A549 (cell line): ENCODE data around the gene TOP3A. TPM values are rescaled to one million over a fixed set of nuclear protein-coding genes. Genes with fewer than 3 reads are reported as not detected.
A peak's percentile ranks its signal among the peaks of the same experiment; 100 is the strongest.

ENCODE experiments used
- ATAC-seq, 2 experiments: fragments of 200-7000 bp in 1 of 2; fragments of >200 bp in 1 of 2; cut with Nextera tagmentation in 1 of 2; cut with Tn5 transposase in 1 of 2; 3 replicates each; pipeline versions ENCODE4 v1.8.0 to v1.9.1; 2018 to 2020; ENCODE audit warnings: mild to moderate bottlenecking in 1 of 2, moderate library complexity in 1 of 2
- CTCF ChIA-PET: fragments of 300-600 bp; sonication (Branson Sonifier 250); formaldehyde crosslinking; extraction: SDS; loops from one replicate; lab custom pipeline; 2021; ENCODE audit warnings: antibody characterized with exemption, inconsistent platforms; lab: Yijun Ruan, JAX
- POLR2A ChIA-PET: fragments of 350-600 bp; formaldehyde crosslinking; extraction: SDS; loops from one replicate; lab custom pipeline; 2021; ENCODE audit warnings: antibody characterized with exemption, inconsistent platforms; lab: Yijun Ruan, JAX
- DNase-seq, 2 experiments: peaks; one replicate each; pipeline versions ENCODE4 v3.0.0 to v3.0.0-alpha.2; 2011 to 2016; ENCODE audit warnings: low read depth in 1 of 2, low spot score in 1 of 2
- FAIRE-seq: peaks from 2 replicates; lab custom pipeline; 2011; peaks lifted over from hg19 to GRCh38; lab: Jason Lieb, UNC
- H3K27ac ChIP-seq, 2 experiments: fragments of >200 bp; sonication (Bioruptor Twin); formaldehyde crosslinking; 3 replicates each; pipeline ENCODE4 v1.5.1; 2016 to 2017
- H3K4me1 ChIP-seq: fragments of >200 bp; sonication (Bioruptor Twin); formaldehyde crosslinking; 3 replicates; pipeline ENCODE4 v1.6.1; 2016
- H3K4me2 ChIP-seq: fragments of >200 bp; sonication (Bioruptor Twin); formaldehyde crosslinking; 3 replicates; pipeline ENCODE4 v1.6.1; 2016
- H3K4me3 ChIP-seq: fragments of >200 bp; sonication (Bioruptor Twin); formaldehyde crosslinking; 3 replicates; pipeline ENCODE4 v1.5.1; 2016
- H3K9me3 ChIP-seq: fragments of >200 bp; sonication (Bioruptor Twin); formaldehyde crosslinking; 3 replicates; pipeline ENCODE4 v1.6.1; 2016
- BHLHE40 ChIP-seq: IDR thresholded peaks from 2 replicates; pipeline ENCODE4 v1.6.1; 2012; ENCODE audit warnings: low read depth, low read length, inconsistent platforms
- CEBPB ChIP-seq, 2 experiments: fragments of >200 bp in 1 of 2; sonication (Bioruptor Twin) in 1 of 2; formaldehyde crosslinking in 1 of 2; IDR thresholded peaks; 2 replicates each; pipeline ENCODE4 v1.6.1; 2012 to 2016
- CHD4 ChIP-seq: fragments of 200-600 bp; sonication (generic); IDR thresholded peaks from 2 replicates; pipeline ENCODE4 v1.6.1; 2016; ENCODE audit warnings: antibody characterized with exemption, mild to moderate bottlenecking, borderline replicate concordance
- EHF ChIP-seq: fragments of 250-450 bp; sonication (Bioruptor Pico); IDR thresholded peaks from 2 replicates; pipeline ENCODE4 v1.5.0; 2020; ENCODE audit warnings: mild to moderate bottlenecking
- EHMT2 ChIP-seq: fragments of 200-600 bp; sonication (generic); IDR thresholded peaks from 2 replicates; pipeline ENCODE4 v1.6.1; 2016; ENCODE audit warnings: antibody characterized with exemption, low read depth, mild to moderate bottlenecking, moderate library complexity
- ELK1 ChIP-seq: fragments of 150-350 bp; IDR thresholded peaks from 2 replicates; pipeline ENCODE4 v1.6.1; 2014; ENCODE audit warnings: low read depth, mild to moderate bottlenecking, low read length
- EP300 ChIP-seq, 2 experiments: fragments of >200 bp; sonication (Bioruptor Twin); formaldehyde crosslinking; IDR thresholded peaks; 2 replicates in 1 of 2; 3 replicates in 1 of 2; pipeline ENCODE4 v1.6.1; 2016 to 2017
- FOXS1 ChIP-seq: fragments of 250-450 bp; sonication (Bioruptor Pico); IDR thresholded peaks from 2 replicates; pipeline ENCODE4 v1.5.0; 2020; ENCODE audit warnings: mild to moderate bottlenecking, moderate library complexity
- GATA3 ChIP-seq: IDR thresholded peaks from 2 replicates; pipeline ENCODE4 v1.6.1; 2012; ENCODE audit warnings: borderline replicate concordance
- HEYL ChIP-seq: fragments of 250-450 bp; sonication (Bioruptor Pico); IDR thresholded peaks from 2 replicates; pipeline ENCODE4 v1.8.0; 2021; ENCODE audit warnings: mild to moderate bottlenecking, moderate library complexity
- HOXA7 ChIP-seq: fragments of 250-450 bp; sonication (Bioruptor Pico); IDR thresholded peaks from 2 replicates; pipeline ENCODE4 v1.5.0; 2020; ENCODE audit warnings: mild to moderate bottlenecking, moderate library complexity
- HOXB5 ChIP-seq: fragments of 250-450 bp; sonication (Bioruptor Pico); IDR thresholded peaks from 2 replicates; pipeline ENCODE4 v1.5.0; 2020; ENCODE audit warnings: mild to moderate bottlenecking, moderate library complexity
- JUNB ChIP-seq: fragments of >200 bp; sonication (Bioruptor Twin); formaldehyde crosslinking; IDR thresholded peaks from 2 replicates; pipeline ENCODE4 v1.6.1; 2016
- KDM1A ChIP-seq: fragments of 200-600 bp; sonication (generic); IDR thresholded peaks from 2 replicates; pipeline ENCODE4 v1.6.1; 2016; ENCODE audit warnings: low read depth, mild to moderate bottlenecking
- KDM5A ChIP-seq: fragments of 200-600 bp; sonication (generic); IDR thresholded peaks from 2 replicates; pipeline ENCODE4 v1.6.1; 2016; ENCODE audit warnings: antibody characterized with exemption, mild to moderate bottlenecking
- MAFK ChIP-seq: fragments of 450-650 bp; IDR thresholded peaks from 2 replicates; pipeline ENCODE4 v1.6.1; 2014; ENCODE audit not compliant: partially characterized antibody
- MAX ChIP-seq: IDR thresholded peaks from 2 replicates; pipeline ENCODE4 v1.6.1; 2012
- MAZ ChIP-seq: fragments of 150-350 bp; IDR thresholded peaks from 2 replicates; pipeline ENCODE4 v1.6.1; 2014; ENCODE audit warnings: antibody characterized with exemption, low read depth, low read length, borderline replicate concordance
- MYC ChIP-seq: IDR thresholded peaks from 2 replicates; pipeline ENCODE4 v1.6.1; 2012; ENCODE audit warnings: mild to moderate bottlenecking, inconsistent platforms, low read length, improper control_type of control experiment, borderline replicate concordance
- NFE2L2 ChIP-seq: fragments of 150-350 bp; conservative IDR thresholded peaks from 2 replicates; pipeline ENCODE4 v1.6.1; 2014; ENCODE audit warnings: low read length
- NR3C1 ChIP-seq: fragments of >200 bp; sonication (Bioruptor Twin); formaldehyde crosslinking; IDR thresholded peaks from 3 replicates; pipeline ENCODE4 v1.6.1; 2017
- PBX3 ChIP-seq: IDR thresholded peaks from 2 replicates; pipeline ENCODE4 v1.6.1; 2012
- POLR2A ChIP-seq: IDR thresholded peaks from 2 replicates; pipeline ENCODE4 v1.6.1; 2012; ENCODE audit warnings: mild to moderate bottlenecking, low read length
- POLR2AphosphoS2 ChIP-seq: conservative IDR thresholded peaks from 2 replicates; pipeline ENCODE4 v1.6.1; 2012; ENCODE audit warnings: low read length, improper control_type of control experiment, inconsistent platforms
- RAD21 ChIP-seq, 2 experiments: fragments of >200 bp in 1 of 2; sonication (Bioruptor Twin) in 1 of 2; formaldehyde crosslinking in 1 of 2; IDR thresholded peaks in 1 of 2; conservative IDR thresholded peaks in 1 of 2; 2 replicates in 1 of 2; 3 replicates in 1 of 2; pipeline ENCODE4 v1.6.1; 2012 to 2018; ENCODE audit warnings: inconsistent platforms in 1 of 2
- RCOR1 ChIP-seq: fragments of 150-350 bp; IDR thresholded peaks from 2 replicates; pipeline ENCODE4 v1.6.1; 2014; ENCODE audit warnings: antibody characterized with exemption, low read length, low read depth
- RNF2 ChIP-seq: fragments of 200-600 bp; sonication (generic); IDR thresholded peaks from 2 replicates; pipeline ENCODE4 v1.6.1; 2016; ENCODE audit warnings: low read depth, mild to moderate bottlenecking, antibody characterized with exemption, moderate library complexity, borderline replicate concordance
- TFCP2L1 ChIP-seq: fragments of 250-450 bp; sonication (Bioruptor Pico); IDR thresholded peaks from 2 replicates; pipeline ENCODE4 v1.5.0; 2021; ENCODE audit warnings: mild to moderate bottlenecking
- TP53 ChIP-seq: fragments of 250-450 bp; sonication (Bioruptor Pico); IDR thresholded peaks from 2 replicates; pipeline ENCODE4 v1.5.0; 2021; ENCODE audit warnings: mild to moderate bottlenecking, moderate library complexity
- ZC3H11A ChIP-seq: fragments of 450-650 bp; IDR thresholded peaks from 2 replicates; pipeline ENCODE4 v1.6.1; 2014; ENCODE audit warnings: antibody characterized with exemption, mild to moderate bottlenecking
- ZNF302 ChIP-seq: fragments of 250-450 bp; sonication (Bioruptor Pico); IDR thresholded peaks from 2 replicates; pipeline ENCODE4 v1.9.0; 2021; ENCODE audit warnings: inconsistent platforms, mild to moderate bottlenecking, moderate library complexity
- ZSCAN20 ChIP-seq: fragments of 250-450 bp; sonication (Bioruptor Pico); IDR thresholded peaks from 2 replicates; pipeline ENCODE4 v1.8.0; 2022; ENCODE audit warnings: mild to moderate bottlenecking, moderate library complexity
- WGBS: methylation state at CpG from one replicate; pipeline ENCODE4 v1.1.6; 2017; ENCODE audit errors: missing lambda C conversion rate; 5-methylcytosine and 5-hydroxymethylcytosine counted together
- polyA plus RNA-seq, 4 experiments: library from polyadenylated mRNA; depleted of rRNA in 3 of 4; stranded (reverse); fragments of >200 nt; fragmentation: RNase III in 1 of 4; extraction: RNeasy Plus Mini Kit Qiagen cat#74134 plus additional on column Dnase treatment in 1 of 4; gene quantifications; 2 replicates in 3 of 4; 3 replicates in 1 of 4; pipeline ENCODE4 v1.2.3, GENCODE V29; 2011 to 2017
- TF ChIP-seq, protein P1 (sequence below): fragments of 450-650 bp; IDR thresholded peaks from 2 replicates; pipeline ENCODE4 v1.6.1; 2014; ENCODE audit warnings: antibody characterized with exemption
- TF ChIP-seq, protein P2 (sequence below): fragments of >200 bp; sonication (Bioruptor Twin); formaldehyde crosslinking; IDR thresholded peaks from 2 replicates; pipeline ENCODE4 v1.6.1; 2016

TOP3A gene
- polyA plus RNA-seq, 2 of the 4 experiments (the other 2 are of a cell fraction), result 29.0 to 29.3 TPM

DNA sequence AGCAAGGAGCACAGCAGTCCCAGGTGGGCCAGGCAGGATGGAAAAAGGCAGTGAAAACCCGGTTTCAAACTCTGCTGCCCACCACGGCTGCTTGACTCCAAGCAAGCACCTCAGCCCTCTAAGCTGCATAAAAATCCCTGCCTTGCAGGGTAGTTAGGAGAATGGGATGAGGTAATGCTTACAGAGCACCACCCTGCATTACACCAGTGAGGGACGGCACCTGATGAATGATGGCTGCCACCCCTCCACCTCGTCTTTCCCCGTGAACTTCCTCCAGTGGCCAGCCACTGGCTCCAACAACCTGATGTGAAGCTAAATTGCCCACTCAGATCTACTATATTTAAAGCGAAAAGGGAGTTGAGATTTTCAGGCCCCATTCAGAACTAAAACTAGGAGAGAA is 33.0 kb downstream of the TOP3A start:
- no peaks in the 10 kb centered on the region for H3K9me3 ChIP-seq
- ATAC-seq (no peak), DNase-seq (no peak), FAIRE-seq (peak; percentile 65)
- no peak for TF ChIP-seq NFE2L2
- TF ChIP-seq RCOR1, result no peak
- no peak for TF ChIP-seq GATA3
- no peak for TF ChIP-seq MYC
- TF ChIP-seq, protein P1, sequence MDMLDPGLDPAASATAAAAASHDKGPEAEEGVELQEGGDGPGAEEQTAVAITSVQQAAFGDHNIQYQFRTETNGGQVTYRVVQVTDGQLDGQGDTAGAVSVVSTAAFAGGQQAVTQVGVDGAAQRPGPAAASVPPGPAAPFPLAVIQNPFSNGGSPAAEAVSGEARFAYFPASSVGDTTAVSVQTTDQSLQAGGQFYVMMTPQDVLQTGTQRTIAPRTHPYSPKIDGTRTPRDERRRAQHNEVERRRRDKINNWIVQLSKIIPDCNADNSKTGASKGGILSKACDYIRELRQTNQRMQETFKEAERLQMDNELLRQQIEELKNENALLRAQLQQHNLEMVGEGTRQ, result no peak
- TF ChIP-seq JUNB, result no peak
- no peak for TF ChIP-seq KDM1A
- TF ChIP-seq RAD21 (conservative IDR thresholded peaks at IDR 0.05 in 1 of 2, IDR thresholded peaks at IDR 0.05 in 1 of 2), result no peak
- TF ChIP-seq EHMT2, result no peak
- no peak for TF ChIP-seq CHD4
- TF ChIP-seq MAX, result no peak
- no peak for TF ChIP-seq HOXB5 (CRISPR knock-in tag)
- peaks cover 3% of the 10 kb centered on the region; the same call in 1 of the 3 replicates for H3K4me1 ChIP-seq
- H3K4me3 ChIP-seq, result no peak overlapping the region
- H3K4me2 ChIP-seq, result no peak overlapping the region
- POLR2A ChIA-PET, result no interaction called here
- WGBS, result 91% methylated on average over 6 of the region's 6 CpGs
- CTCF ChIA-PET, result interaction anchor here (1.1 to 4.3 kb wide), 3 partner anchors 11 to 33 kb away, joined by 3 to 16 read pairs (median 5); no protein-coding TSS in a partner anchor
- no peak overlapping the region for H3K27ac ChIP-seq

DNA sequence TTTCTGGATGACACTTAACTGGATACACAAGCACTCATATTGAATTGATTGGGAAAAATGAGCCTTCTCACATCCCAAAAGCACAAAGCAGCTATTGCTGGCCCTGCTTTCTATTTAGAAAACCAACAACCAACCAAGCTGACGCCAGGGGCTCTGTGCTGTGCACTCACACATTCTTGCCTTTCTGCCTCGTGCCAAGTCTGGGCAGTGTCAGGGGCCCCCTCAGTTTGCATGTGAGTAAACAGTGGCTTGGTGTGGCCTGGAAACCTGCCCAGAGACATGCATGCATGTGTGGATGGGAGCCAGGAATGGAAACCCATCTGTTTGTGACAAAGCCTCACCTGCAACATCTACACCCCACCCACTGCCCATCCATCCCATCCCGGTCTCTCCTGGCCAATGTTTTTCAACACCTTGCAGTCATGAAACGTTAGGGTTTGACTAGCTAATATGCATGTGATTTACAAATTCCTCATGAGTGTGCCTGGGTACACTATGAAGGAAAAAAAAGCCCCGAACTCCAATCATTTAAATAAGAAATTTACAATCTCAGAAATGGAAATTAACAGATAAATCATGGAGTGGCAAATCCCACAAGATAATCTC is 33.9 kb downstream of the TOP3A start:
- ATAC-seq (no peak), FAIRE-seq (no peak), DNase-seq (no peak)
- WGBS, result 71% methylated on average over 5 of the region's 5 CpGs
- ChIA-PET POLR2A (no interaction called here), CTCF (interaction anchor here (1.3 to 4.3 kb wide), 2 partner anchors 16 to 32 kb away, joined by 3 to 16 read pairs; no protein-coding TSS in a partner anchor)
- TF ChIP-seq POLR2AphosphoS2 (no peak), BHLHE40 (no peak), ELK1 (no peak), GATA3 (no peak), MAFK (no peak), TP53 (CRISPR knock-in tag) (no peak)
- no peak overlapping the region for H3K27ac ChIP-seq
- no peak overlapping the region for H3K4me2 ChIP-seq
- no peaks in the 10 kb centered on the region for H3K9me3 ChIP-seq
- H3K4me3 ChIP-seq, result no peak overlapping the region
- peaks cover 3% of the 10 kb centered on the region; the same call in 1 of the 3 replicates for H3K4me1 ChIP-seq

GRCh38 chr17:18280249-18280648 is 34.5 kb downstream of the TOP3A start:
- no peak; a peak in 1 of 6 replicates for ATAC-seq
- POLR2A ChIA-PET, result no interaction called here
- Histone ChIP-seq H3K9me3 (no peaks in the 10 kb centered on the region), H3K4me1 (peaks cover 3% of the 10 kb centered on the region; the same call in 1 of the 3 replicates), H3K4me2 (no peak overlapping the region), H3K27ac (no peak overlapping the region), H3K4me3 (no peak overlapping the region)
- TF ChIP-seq EP300 (IDR thresholded peaks at IDR 0.05) (no peak), HOXA7 (CRISPR knock-in tag) (no peak), KDM1A (no peak), KDM5A (no peak), EHF (no peak), FOXS1 (CRISPR knock-in tag) (no peak), PBX3 (no peak), NR3C1 (no peak), CEBPB (IDR thresholded peaks at IDR 0.05) (no peak), ZSCAN20 (no peak), RCOR1 (no peak), TFCP2L1 (no peak), HEYL (CRISPR knock-in tag) (no peak), RNF2 (no peak), POLR2A (no peak), ZNF302 (CRISPR knock-in tag) (no peak), MAZ (no peak), BHLHE40 (no peak), ZC3H11A (no peak)
- TF ChIP-seq, protein P2, sequence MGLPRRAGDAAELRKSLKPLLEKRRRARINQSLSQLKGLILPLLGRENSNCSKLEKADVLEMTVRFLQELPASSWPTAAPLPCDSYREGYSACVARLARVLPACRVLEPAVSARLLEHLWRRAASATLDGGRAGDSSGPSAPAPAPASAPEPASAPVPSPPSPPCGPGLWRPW, result no peak
- 92% methylated on average over 4 of the region's 4 CpGs for WGBS
- CTCF ChIA-PET, result interaction anchor here (4.3 kb wide), 1 partner anchor 32 kb away, joined by 16 read pairs; no protein-coding TSS in a partner anchor
- FAIRE-seq, result no peak
- DNase-seq, result no peak
